Esophagus muscularis mucosa (tissue), 4 donors: ENCODE measurements around the gene OGFOD2. TPM values are rescaled to one million over a fixed set of nuclear protein-coding genes. Genes with fewer than 3 reads are reported as not detected.

Experiments used
- DNase-seq: peaks from one replicate; pipeline ENCODE4 v3.0.0-alpha.2; 2017; ENCODE audit errors: extremely low spot score
- H3K27ac ChIP-seq, 4 donors: fragments of 200-600 bp; sonication (generic); replicated peaks in 1 of 4; 1 replicate in 3 of 4; 2 replicates in 1 of 4; pipeline ENCODE4 v1.5.1; 2016 to 2019; ENCODE audit warnings: mild to moderate bottlenecking in 1 of 4
- H3K27me3 ChIP-seq, 4 donors: fragments of 200-600 bp; sonication (generic); one replicate each; pipeline versions ENCODE4 v1.5.1 to v1.6.0; 2016 to 2019
- H3K36me3 ChIP-seq, 4 donors: fragments of 200-600 bp; sonication (generic); one replicate each; pipeline ENCODE4 v1.5.1; 2016 to 2019
- H3K4me1 ChIP-seq, 4 donors: fragments of 200-600 bp; sonication (generic); one replicate each; pipeline ENCODE4 v1.5.1; 2016 to 2019
- H3K4me3 ChIP-seq, 4 donors: fragments of 200-600 bp; sonication (generic); 1 replicate in 2 of 4; 2 replicates in 2 of 4; pipeline ENCODE4 v1.5.1; 2016 to 2019; ENCODE audit warnings: mild to moderate bottlenecking in 4 of 4, moderate library complexity in 1 of 4
- H3K9me3 ChIP-seq, 4 donors: fragments of 200-600 bp; sonication (generic); 1 replicate in 3 of 4; 2 replicates in 1 of 4; pipeline ENCODE4 v1.5.1; 2016 to 2019
- CTCF ChIP-seq, 3 experiments: fragments of 200-600 bp in 2 of 3; fragments of 450-650 bp in 1 of 3; sonication (generic) in 2 of 3; IDR thresholded peaks; one replicate each; pipeline ENCODE4 v1.5.1; 2017 to 2019; ENCODE audit warnings: antibody characterized with exemption in 3 of 3, mild to moderate bottlenecking in 2 of 3, moderate library complexity in 1 of 3
- EP300 ChIP-seq: sonication (generic); formaldehyde crosslinking; IDR thresholded peaks from one replicate; pipeline ENCODE4 v1.6.1; 2017; ENCODE audit warnings: antibody characterized with exemption
- POLR2A ChIP-seq: fragments of 450-650 bp; IDR thresholded peaks from one replicate; pipeline ENCODE4 v1.6.1; 2017; ENCODE audit warnings: antibody characterized with exemption, moderate library complexity, mild to moderate bottlenecking, low read depth
- POLR2AphosphoS5 ChIP-seq, 2 donors: sonication (generic); formaldehyde crosslinking; IDR thresholded peaks; one replicate each; pipeline ENCODE4 v1.6.1; 2017; ENCODE audit warnings: antibody characterized with exemption in 2 of 2
- WGBS: methylation state at CpG from one replicate; pipeline ENCODE4 v1.1.5; 2018; 5-methylcytosine and 5-hydroxymethylcytosine counted together
- intact Hi-C: fragments of 100-400 bp; cut with DNase I; formaldehyde crosslinking; loops from one replicate; pipeline ENCODE4 v1.15.1; 2023
- total RNA-seq, 4 donors: library from RNA; depleted of rRNA; stranded (reverse); fragments of >200 nt; gene quantifications; one replicate each; pipeline versions ENCODE4 v1.1.0 to v1.2.1, GENCODE V29; 2016

OGFOD2 gene
- total RNA-seq, 4 donors from 2014 or later = 5.6 to 15.3 (median 8.6) TPM

- Histone ChIP-seq H3K27ac (no peak overlapping the region), H3K36me3 (peaks cover 6 to 16% (median 12%) of the 10 kb centered on the region in 4 donors), H3K27me3 (no peaks in the 10 kb centered on the region), H3K9me3 (no peaks in the 10 kb centered on the region), H3K4me3 (no peak overlapping the region), H3K4me1 (peaks cover 29 to 48% (median 43%) of the 10 kb centered on the region in 4 donors)
- no peak for DNase-seq
- intact Hi-C loops = no loop called here
- TF ChIP-seq POLR2AphosphoS5 (IDR thresholded peaks at IDR 0.05) = no peak
- 19% methylated on average over 7 of the region's 8 CpGs for WGBS
Observed at GRCh38 chr12:122963941-122964265, 11.1 kb upstream of the OGFOD2 start.

- Histone ChIP-seq H3K27me3 (no peaks in the 10 kb centered on the region), H3K4me3 (peak overlapping the region in 1 of 4 donors; percentile 61), H3K36me3 (peaks cover 6 to 9% (median 6%) of the 10 kb centered on the region in 4 donors), H3K9me3 (no peaks in the 10 kb centered on the region), H3K4me1 (peaks cover 29 to 48% (median 43%) of the 10 kb centered on the region in 4 donors), H3K27ac (no peak overlapping the region)
- intact Hi-C loops = no loop called here
- TF ChIP-seq CTCF (IDR thresholded peaks at IDR 0.05) (no peak), EP300 (no peak), POLR2A (no peak), POLR2AphosphoS5 (IDR thresholded peaks at IDR 0.05) (no peak)
- DNase-seq = no peak
- 91% methylated on average over 10 of the region's 19 CpGs for WGBS
Observed at GRCh38 chr12:122964439-122965257, 10.4 kb upstream of the OGFOD2 start.

GRCh38 chr12:122965321-122965751 lies 9.7 kb upstream of the OGFOD2 start:
- peak overlapping the region in 2 of 4 donors; percentile 70 to 76 for H3K27ac ChIP-seq
- WGBS = 59% methylated on average over 11 of the region's 12 CpGs

DNA sequence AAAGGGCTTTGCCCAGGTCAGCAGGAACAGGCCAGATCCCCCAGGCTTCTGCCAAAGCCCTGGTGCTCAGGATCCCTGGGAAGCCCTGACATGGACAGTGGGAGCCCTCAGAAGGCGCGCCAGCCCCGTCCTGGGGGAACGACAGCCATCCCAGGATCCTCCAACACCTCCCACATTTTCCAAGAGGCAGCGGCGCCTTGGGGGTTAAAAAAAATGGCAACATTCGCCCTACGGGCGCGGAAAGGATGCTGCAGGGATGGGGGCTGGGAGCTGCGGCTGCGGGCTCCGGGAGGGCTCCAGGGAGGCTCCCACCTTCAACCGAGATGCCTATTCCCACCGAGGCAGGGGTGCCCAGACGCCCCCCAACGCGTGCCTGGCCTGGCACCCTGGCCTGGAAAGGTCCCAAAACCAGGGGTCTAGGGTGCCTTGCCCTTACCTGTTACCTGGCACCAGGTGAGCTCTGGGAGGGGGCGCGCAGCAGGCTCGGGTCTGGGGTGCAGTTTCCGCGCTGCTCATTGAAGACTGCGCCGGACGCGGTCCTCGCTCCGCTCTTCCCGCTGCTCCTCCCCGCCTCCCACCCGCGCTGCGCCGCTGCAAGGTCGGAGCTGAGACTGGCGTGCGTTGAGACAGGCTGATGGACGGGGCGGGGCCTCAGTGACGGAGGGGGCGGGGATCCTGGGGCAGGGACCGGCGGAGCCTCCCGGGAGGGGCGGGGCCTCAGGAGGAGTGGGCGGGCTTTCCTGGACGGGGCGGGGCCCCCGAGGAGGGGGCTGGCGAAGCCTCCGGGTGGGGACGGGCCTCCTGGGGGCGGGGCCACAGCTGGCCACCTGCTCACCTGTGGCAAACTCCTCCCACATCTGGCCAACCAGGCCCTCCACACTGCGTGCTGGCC lies 8.9 kb upstream of the OGFOD2 start, which contains the start of gene ABCB9:
Gene ABCB9 (minus strand): TSS at position 613 of the 892 bp plus-strand sequence. CDS start 6,228 bp downstream, outside the sequence.
- peak within 1 kb of the TSS; percentile 60 to 76 (median 68) for H3K27ac ChIP-seq
- 8% methylated on average over 11 of the region's 55 CpGs for WGBS
- H3K4me1 ChIP-seq = peaks cover 29 to 48% (median 43%) of the 10 kb centered on the region in 4 donors
- TF ChIP-seq EP300 (no peak), POLR2AphosphoS5 (IDR thresholded peaks at IDR 0.05) (peak; percentile 83 to 87)
- peak within 1 kb of the TSS; percentile 60 to 72 (median 62) for H3K4me3 ChIP-seq
- peak; percentile 97 for DNase-seq
- intact Hi-C loops = no loop called here
- no peaks in the 10 kb centered on the region for H3K27me3 ChIP-seq
- no peaks in the 10 kb centered on the region for H3K36me3 ChIP-seq
- H3K9me3 ChIP-seq = no peaks in the 10 kb centered on the region

More at GRCh38 chr12:122965321-122965751, 9.7 kb upstream of the OGFOD2 start:
- peak overlapping the region; percentile 60 to 72 (median 62) for H3K4me3 ChIP-seq
- H3K9me3 ChIP-seq = no peaks in the 10 kb centered on the region
- peaks cover 0 to 2% (median under 1%) of the 10 kb centered on the region in 4 donors for H3K36me3 ChIP-seq
- DNase-seq = no peak
- TF ChIP-seq POLR2AphosphoS5 (IDR thresholded peaks at IDR 0.05) = no peak
- TF ChIP-seq EP300 = no peak
- no peak for TF ChIP-seq CTCF (IDR thresholded peaks at IDR 0.05)
- TF ChIP-seq POLR2A = no peak
- H3K4me1 ChIP-seq = peaks cover 29 to 48% (median 43%) of the 10 kb centered on the region in 4 donors
- no peaks in the 10 kb centered on the region for H3K27me3 ChIP-seq
- intact Hi-C loops = no loop called here

DNA sequence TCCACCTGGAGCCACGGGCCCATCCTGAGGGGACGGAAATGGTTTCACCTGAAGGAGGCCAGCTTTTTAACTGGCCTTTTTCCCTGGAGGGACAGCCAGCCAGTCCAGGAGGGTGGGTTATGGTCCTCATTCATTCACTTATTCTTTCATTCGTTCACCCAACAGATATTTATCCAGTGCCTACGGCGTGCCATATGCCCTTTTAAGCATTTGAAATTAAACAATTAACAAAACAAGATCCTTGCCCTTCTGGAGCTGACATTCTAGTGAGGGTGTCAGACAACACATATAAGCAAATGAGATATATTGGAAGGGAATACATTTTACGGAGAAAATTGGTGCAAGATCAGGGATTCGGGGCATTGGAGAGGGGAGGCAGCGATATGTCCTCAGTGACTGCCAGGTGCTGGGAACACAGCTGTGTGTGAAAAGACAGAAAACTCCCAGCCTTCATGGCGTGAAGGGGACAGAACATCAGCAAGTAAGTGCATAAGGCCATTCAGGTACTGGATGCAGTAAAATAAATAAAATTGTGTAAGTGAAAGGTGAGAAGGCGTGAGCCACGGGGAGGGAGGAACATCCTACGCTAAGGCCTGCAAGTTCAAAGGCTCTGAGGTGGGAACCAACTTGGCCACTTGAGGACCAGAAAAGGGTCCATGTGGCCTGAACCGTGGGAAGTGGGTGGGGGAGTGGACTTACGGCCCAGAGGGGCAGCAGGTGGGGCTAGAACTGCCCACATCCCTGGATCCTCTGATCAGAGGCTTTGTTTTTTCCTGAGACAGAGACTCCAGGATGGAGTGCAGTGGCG lies 8.1 kb upstream of the OGFOD2 start:
- Histone ChIP-seq H3K27me3 (no peaks in the 10 kb centered on the region), H3K4me1 (peaks cover 22 to 41% (median 35%) of the 10 kb centered on the region in 4 donors), H3K27ac (peak overlapping the region; percentile 60 to 76 (median 68)), H3K9me3 (no peaks in the 10 kb centered on the region), H3K4me3 (peak overlapping the region; percentile 60 to 72 (median 62)), H3K36me3 (no peaks in the 10 kb centered on the region)
- intact Hi-C loops = no loop called here
- no peak for DNase-seq
- TF ChIP-seq POLR2AphosphoS5 (IDR thresholded peaks at IDR 0.05) = no peak
- TF ChIP-seq POLR2A = no peak
- no peak for TF ChIP-seq CTCF (IDR thresholded peaks at IDR 0.05)
- TF ChIP-seq EP300 = no peak
- 52% methylated on average over 14 of the region's 15 CpGs for WGBS
